ENCODE data around the gene PDZRN4.

- TF ChIP-seq CTCF (IDR thresholded peaks at IDR 0.05) = no peak
- no peak for TF ChIP-seq POLR2A (IDR thresholded peaks at IDR 0.05)
Observed at GRCh38 chr12:41142376-41142775, 45.7 kb upstream of the PDZRN4 start.

All from Peyer's patch (tissue), 4 donors.